A673 (cell line): ENCODE data around the gene POTEJ.
"Not testable (repeated sequence)": the region's sequence is repeated elsewhere in the genome, so short reads cannot be mapped to it uniquely, and the experiment has no call there.

Experiments
- EZH2 ChIP-seq: fragments of 200-600 bp; sonication (generic); IDR thresholded peaks from 2 replicates; pipeline ENCODE4 v1.6.1; 2017; ENCODE audit warnings: borderline replicate concordance, low read depth, mild to moderate bottlenecking, mixed read lengths, antibody characterized with exemption, low read length; ENCODE audit not compliant: poor library complexity, severe bottlenecking
- TF ChIP-seq, protein P1 (sequence below): fragments of 300-800, 200-600 bp; sonication (generic); conservative IDR thresholded peaks from 2 replicates; pipeline ENCODE4 v1.5.1; 2017; ENCODE audit warnings: low read depth, mild to moderate bottlenecking, antibody characterized with exemption, low read length, moderate library complexity, mixed read lengths

- TF ChIP-seq, protein P1, sequence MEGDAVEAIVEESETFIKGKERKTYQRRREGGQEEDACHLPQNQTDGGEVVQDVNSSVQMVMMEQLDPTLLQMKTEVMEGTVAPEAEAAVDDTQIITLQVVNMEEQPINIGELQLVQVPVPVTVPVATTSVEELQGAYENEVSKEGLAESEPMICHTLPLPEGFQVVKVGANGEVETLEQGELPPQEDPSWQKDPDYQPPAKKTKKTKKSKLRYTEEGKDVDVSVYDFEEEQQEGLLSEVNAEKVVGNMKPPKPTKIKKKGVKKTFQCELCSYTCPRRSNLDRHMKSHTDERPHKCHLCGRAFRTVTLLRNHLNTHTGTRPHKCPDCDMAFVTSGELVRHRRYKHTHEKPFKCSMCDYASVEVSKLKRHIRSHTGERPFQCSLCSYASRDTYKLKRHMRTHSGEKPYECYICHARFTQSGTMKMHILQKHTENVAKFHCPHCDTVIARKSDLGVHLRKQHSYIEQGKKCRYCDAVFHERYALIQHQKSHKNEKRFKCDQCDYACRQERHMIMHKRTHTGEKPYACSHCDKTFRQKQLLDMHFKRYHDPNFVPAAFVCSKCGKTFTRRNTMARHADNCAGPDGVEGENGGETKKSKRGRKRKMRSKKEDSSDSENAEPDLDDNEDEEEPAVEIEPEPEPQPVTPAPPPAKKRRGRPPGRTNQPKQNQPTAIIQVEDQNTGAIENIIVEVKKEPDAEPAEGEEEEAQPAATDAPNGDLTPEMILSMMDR = not testable (repeated sequence)
- not testable (repeated sequence) for TF ChIP-seq EZH2
These were observed 39.3 kb upstream of the POTEJ start for GRCh38 chr2:130571929-130572328.
